Activated CD8-positive, alpha-beta T cell treated with anti-CD3 and anti-CD28 coated beads for 36 hours (primary cell): ENCODE data around the gene ZDHHC13. TPM values are rescaled to one million over a fixed set of nuclear protein-coding genes. Genes with fewer than 3 reads are reported as not detected.

Source experiments
- ATAC-seq: fragments of 200-7000 bp; cut with Tn5 transposase; one replicate; pipeline ENCODE4 v1.10.0; 2021; ENCODE audit warnings: mild to moderate bottlenecking, moderate library complexity
- CTCF ChIA-PET: fragments of 350-600 bp; sonication (Branson Sonifier 250); formaldehyde crosslinking; loops from one replicate; lab custom pipeline; 2021; ENCODE audit warnings: antibody characterized with exemption; lab: Charles Lee
- POLR2A ChIA-PET: fragments of 350-600 bp; sonication (Branson Sonifier 250); formaldehyde crosslinking; loops from one replicate; lab custom pipeline; 2021; ENCODE audit warnings: antibody characterized with exemption; lab: Charles Lee
- DNase-seq: peaks from one replicate; pipeline ENCODE4 v3.0.0-alpha.2; 2020
- H3K27ac Mint-ChIP-seq: one replicate; pipeline ENCODE4 v1.8.0; 2021; ENCODE audit warnings: mild to moderate bottlenecking, mixed read lengths
- H3K27me3 Mint-ChIP-seq: one replicate; pipeline ENCODE4 v1.8.0; 2021; ENCODE audit warnings: mixed read lengths
- H3K36me3 Mint-ChIP-seq: one replicate; pipeline ENCODE4 v1.8.0; 2021; ENCODE audit warnings: low read depth, mixed read lengths
- H3K4me1 Mint-ChIP-seq: one replicate; pipeline ENCODE4 v1.8.0; 2021; ENCODE audit warnings: low read depth, mixed read lengths
- H3K4me3 Mint-ChIP-seq: one replicate; pipeline ENCODE4 v1.8.0; 2021; ENCODE audit warnings: mild to moderate bottlenecking, moderate library complexity, mixed read lengths
- H3K9me3 Mint-ChIP-seq: one replicate; pipeline ENCODE4 v1.8.0; 2021; ENCODE audit warnings: mixed read lengths
- CTCF ChIP-seq: fragments of 200-600 bp; IDR thresholded peaks from one replicate; pipeline ENCODE4 v1.8.0; 2022; ENCODE audit warnings: antibody characterized with exemption, mild to moderate bottlenecking
- intact Hi-C: fragments of 100-400 bp; cut with micrococcal nuclease; formaldehyde crosslinking; loops from one replicate; pipeline ENCODE4 v1.10.0; 2022
- total RNA-seq, 2 experiments: library from RNA; stranded (reverse); gene quantifications; one replicate each; pipeline ENCODE4 v1.2.3, GENCODE V29; 2021

ZDHHC13 gene
- total RNA-seq, 2 experiments from 2014 or later = 16.7 to 17.2 TPM

- Mint-ChIP-seq H3K4me3 (no peak overlapping the region), H3K9me3 (no peaks in the 10 kb centered on the region), H3K27ac (no peak overlapping the region), H3K36me3 (no peaks in the 10 kb centered on the region), H3K4me1 (no peaks in the 10 kb centered on the region), H3K27me3 (peaks cover 7% of the 10 kb centered on the region)
- intact Hi-C loops = no loop called here
- ATAC-seq = no peak
- POLR2A ChIA-PET = no interaction called here
- no peak for TF ChIP-seq CTCF
- CTCF ChIA-PET = interaction anchor here (3.2 kb wide), 1 partner anchor 10 kb away, joined by 24 read pairs; no protein-coding TSS in a partner anchor
- DNase-seq = no peak
Observed at GRCh38 chr11:19080579-19080993, 36.4 kb upstream of the ZDHHC13 start.

GRCh38 chr11:19083166-19083565, 33.8 kb upstream of the ZDHHC13 start:
- no peak for ATAC-seq
- POLR2A ChIA-PET = no interaction called here
- Mint-ChIP-seq H3K4me1 (no peaks in the 10 kb centered on the region), H3K9me3 (no peaks in the 10 kb centered on the region), H3K36me3 (no peaks in the 10 kb centered on the region), H3K27me3 (peaks cover 3% of the 10 kb centered on the region), H3K4me3 (no peak overlapping the region), H3K27ac (no peak overlapping the region)
- intact Hi-C loops = no loop called here
- no peak for TF ChIP-seq CTCF
- no peak for DNase-seq
- CTCF ChIA-PET = interaction anchor here (1.4 kb wide), 1 partner anchor 12 kb away, joined by 5 read pairs; no protein-coding TSS in a partner anchor

GRCh38 chr11:19084661-19085315, 32.2 kb upstream of the ZDHHC13 start:
- Mint-ChIP-seq H3K4me3 (no peak overlapping the region), H3K4me1 (no peaks in the 10 kb centered on the region), H3K27me3 (peaks cover 5% of the 10 kb centered on the region), H3K27ac (no peak overlapping the region), H3K36me3 (no peaks in the 10 kb centered on the region), H3K9me3 (no peaks in the 10 kb centered on the region)
- TF ChIP-seq CTCF = no peak
- POLR2A ChIA-PET = no interaction called here
- ATAC-seq = no peak
- intact Hi-C loops = no loop called here
- CTCF ChIA-PET = interaction anchor here (1.2 to 1.4 kb wide), 2 partner anchors 7 to 14 kb away, joined by 3 read pairs; no protein-coding TSS in a partner anchor
- DNase-seq = no peak

GRCh38 chr11:19087658-19088057, 29.3 kb upstream of the ZDHHC13 start:
- ChIA-PET POLR2A (no interaction called here), CTCF (interaction anchor here (2.4 to 2.9 kb wide), 2 partner anchors 11 to 16 kb away, joined by 9 to 17 read pairs; no protein-coding TSS in a partner anchor)
- H3K4me3 Mint-ChIP-seq = no peak overlapping the region
- no peaks in the 10 kb centered on the region for H3K36me3 Mint-ChIP-seq
- DNase-seq (no peak), ATAC-seq (no peak)
- H3K27ac Mint-ChIP-seq = no peak overlapping the region
- TF ChIP-seq CTCF = no peak
- no peaks in the 10 kb centered on the region for H3K9me3 Mint-ChIP-seq
- H3K4me1 Mint-ChIP-seq = no peaks in the 10 kb centered on the region
- peaks cover 13% of the 10 kb centered on the region for H3K27me3 Mint-ChIP-seq
- intact Hi-C loops = no loop called here

- H3K4me3 Mint-ChIP-seq = no peak overlapping the region
- H3K27me3 Mint-ChIP-seq = peaks cover 20% of the 10 kb centered on the region
- no peak for TF ChIP-seq CTCF
- no peaks in the 10 kb centered on the region for H3K9me3 Mint-ChIP-seq
- no peaks in the 10 kb centered on the region for H3K4me1 Mint-ChIP-seq
- POLR2A ChIA-PET = no interaction called here
- no peaks in the 10 kb centered on the region for H3K36me3 Mint-ChIP-seq
- intact Hi-C loops = no loop called here
- ATAC-seq (no peak), DNase-seq (no peak)
- CTCF ChIA-PET = interaction anchor here (0.9 to 2.9 kb wide), 3 partner anchors 10 to 17 kb away, joined by 3 to 17 read pairs (median 9); no protein-coding TSS in a partner anchor
- no peak overlapping the region for H3K27ac Mint-ChIP-seq
Observed at GRCh38 chr11:19088791-19089190, 28.2 kb upstream of the ZDHHC13 start.
